GM19240 (cell line): ENCODE measurements around the gene MFAP1.

Experiments used
- DNase-seq: peaks from one replicate; pipeline ENCODE4 v3.0.0; 2011; ENCODE audit warnings: low spot score; ENCODE audit not compliant: insufficient read length

MFAP1 gene

GRCh38 chr15:43776718-43777266, 47.7 kb downstream of the MFAP1 start, which contains the start of gene ELL3:
Gene ELL3, minus strand, starts transcription at chr15:43776966. Its CDS starts 65 bp downstream, at chr15:43776901.
- DNase-seq, result no peak

GRCh38 chr15:43776101-43776717, 48.3 kb downstream of the MFAP1 start:
- DNase-seq, result no peak

- no peak for DNase-seq
Measured at GRCh38 chr15:43775411-43775965, 49.0 kb downstream of the MFAP1 start.

- no peak for DNase-seq
Measured at GRCh38 chr15:43774062-43774461, 50.4 kb downstream of the MFAP1 start.

GRCh38 chr15:43772624-43773023, 51.9 kb downstream of the MFAP1 start:
- no peak for DNase-seq

GRCh38 chr15:43771816-43772215, 52.7 kb downstream of the MFAP1 start:
- no peak for DNase-seq

GRCh38 chr15:43769584-43770228, 54.8 kb downstream of the MFAP1 start:
- DNase-seq, result no peak

- DNase-seq, result no peak
Measured at GRCh38 chr15:43763819-43764446, 60.6 kb downstream of the MFAP1 start.

GRCh38 chr15:43762824-43763223, 61.7 kb downstream of the MFAP1 start:
- no peak for DNase-seq
